SK-N-SH (cell line): ENCODE results near the gene FBN1. TPM values are rescaled to one million over a fixed set of nuclear protein-coding genes. Genes with fewer than 3 reads are reported as not detected.

Source experiments
- CTCF ChIA-PET: fragments of 300-600, 350-600 bp; formaldehyde crosslinking; extraction: SDS; loops from one replicate; lab custom pipeline; 2021; lab: Yijun Ruan, JAX
- POLR2A ChIA-PET: fragments of 350-600 bp; sonication (Branson Sonifier 250); formaldehyde crosslinking; extraction: SDS; loops from one replicate; lab custom pipeline; 2020; ENCODE audit warnings: antibody characterized with exemption, inconsistent platforms; lab: Yijun Ruan, JAX
- DNase-seq: peaks from one replicate; pipeline ENCODE4 v3.0.0; 2012
- H2AFZ ChIP-seq: fragments of 200-600 bp; sonication (generic); 2 replicates; pipeline ENCODE4 v1.8.1; 2016; ENCODE audit warnings: antibody characterized with exemption, mild to moderate bottlenecking, low read depth
- H3F3A ChIP-seq: fragments of 200-600 bp; sonication (generic); replicated peaks from 2 replicates; pipeline ENCODE3; 2016; ENCODE audit warnings: antibody characterized with exemption, mild to moderate bottlenecking; ENCODE audit not compliant: insufficient read depth
- H3K27ac ChIP-seq, 2 experiments: fragments of 200-500 bp in 1 of 2; fragments of 200-600 bp in 1 of 2; sonication (Bioruptor generic) in 1 of 2; sonication (generic), shearing (Covaris generic) in 1 of 2; 2 replicates each; pipeline versions ENCODE4 v1.5.1 to v1.6.1; 2014 to 2016; ENCODE audit warnings: low read depth in 2 of 2, inconsistent platforms in 1 of 2, low read length in 1 of 2, mild to moderate bottlenecking in 1 of 2, mixed read lengths in 1 of 2
- H3K27me3 ChIP-seq: fragments of 200-600 bp; sonication (generic), shearing (Covaris generic); 2 replicates; pipeline ENCODE4 v1.6.1; 2016; ENCODE audit warnings: mixed run types; ENCODE audit not compliant: insufficient read depth
- H3K36me3 ChIP-seq, 2 experiments: fragments of 200-500 bp in 1 of 2; fragments of 200-600 bp in 1 of 2; sonication (Bioruptor generic) in 1 of 2; sonication (generic) in 1 of 2; replicated peaks in 1 of 2; 2 replicates each; pipeline versions ENCODE3 to v1.5.1; 2014 to 2016; ENCODE audit warnings: low read length in 1 of 2, mild to moderate bottlenecking in 1 of 2; ENCODE audit not compliant: insufficient read depth in 2 of 2, control insufficient read depth in 1 of 2
- H3K4me1 ChIP-seq, 2 experiments: fragments of 200-500 bp in 1 of 2; fragments of 200-600 bp in 1 of 2; sonication (Bioruptor generic) in 1 of 2; sonication (generic), shearing (Covaris generic) in 1 of 2; 2 replicates each; pipeline versions ENCODE4 v1.5.1 to v1.6.1; 2014 to 2016; ENCODE audit warnings: low read depth in 1 of 2, low read length in 1 of 2, mixed run types in 1 of 2; ENCODE audit not compliant: insufficient read depth in 2 of 2, control insufficient read depth in 1 of 2
- H3K4me2 ChIP-seq: fragments of 200-600 bp; sonication (generic), shearing (Covaris generic); 2 replicates; pipeline ENCODE4 v1.6.1; 2017; ENCODE audit warnings: mixed run types
- H3K4me3 ChIP-seq, 2 experiments: fragments of 200-500 bp in 1 of 2; fragments of 200-600 bp in 1 of 2; sonication (Bioruptor generic) in 1 of 2; sonication (generic), shearing (Covaris generic) in 1 of 2; 2 replicates each; pipeline versions ENCODE4 v1.5.1 to v1.8.1; 2014 to 2016; ENCODE audit warnings: low read depth in 2 of 2, inconsistent platforms in 1 of 2, low read length in 1 of 2, mild to moderate bottlenecking in 1 of 2, mixed read lengths in 1 of 2, moderate library complexity in 1 of 2
- H3K79me2 ChIP-seq: fragments of 200-600 bp; sonication (generic); 2 replicates; pipeline ENCODE4 v1.8.1; 2017; ENCODE audit warnings: mild to moderate bottlenecking; ENCODE audit not compliant: insufficient read depth
- H3K9ac ChIP-seq: fragments of 200-600 bp; sonication (generic); 2 replicates; pipeline ENCODE4 v1.6.1; 2017; ENCODE audit warnings: mixed run types
- H3K9me2 ChIP-seq: fragments of 200-600 bp; sonication (generic); 2 replicates; pipeline ENCODE4 v1.6.1; 2017; ENCODE audit warnings: mixed run types
- H3K9me3 ChIP-seq: fragments of 200-600 bp; sonication (generic); 2 replicates; pipeline ENCODE4 v1.6.1; 2017; ENCODE audit warnings: mixed run types, mild to moderate bottlenecking, moderate library complexity
- H4K20me1 ChIP-seq: fragments of 200-600 bp; sonication (generic); 2 replicates; pipeline ENCODE4 v1.6.1; 2017; ENCODE audit warnings: mild to moderate bottlenecking, mixed run types; ENCODE audit not compliant: insufficient read depth
- CHD2 ChIP-seq: fragments of 150-350 bp; IDR thresholded peaks from 2 replicates; pipeline ENCODE4 v1.6.1; 2018; ENCODE audit warnings: low read length; ENCODE audit not compliant: partially characterized antibody
- EP300 ChIP-seq, 2 experiments: IDR thresholded peaks; 2 replicates each; pipeline versions ENCODE4 v1.4.0 to v1.6.1; 2012; ENCODE audit warnings: borderline replicate concordance in 1 of 2, low read depth in 1 of 2, low read length in 1 of 2
- EZH2phosphoT487 ChIP-seq: fragments of 200-600 bp; sonication (generic); IDR thresholded peaks from 2 replicates; pipeline ENCODE4 v1.6.1; 2017; ENCODE audit warnings: low read depth, mixed run types, mild to moderate bottlenecking, antibody characterized with exemption, moderate library complexity, borderline replicate concordance
- FOSL2 ChIP-seq: IDR thresholded peaks from 2 replicates; pipeline ENCODE4 v1.4.0; 2012; ENCODE audit warnings: low read depth, mild to moderate bottlenecking, moderate library complexity, borderline replicate concordance
- FOXM1 ChIP-seq: IDR thresholded peaks from 2 replicates; pipeline ENCODE4 v1.4.0; 2012; ENCODE audit warnings: low read depth, mild to moderate bottlenecking
- GABPA ChIP-seq: IDR thresholded peaks from 2 replicates; pipeline ENCODE4 v1.4.0; 2012; ENCODE audit warnings: low read depth, mild to moderate bottlenecking
- MEF2A ChIP-seq: IDR thresholded peaks from 2 replicates; pipeline ENCODE4 v1.4.0; 2012; ENCODE audit warnings: low read depth, borderline replicate concordance
- NFIC ChIP-seq: IDR thresholded peaks from 2 replicates; pipeline ENCODE4 v1.4.0; 2012; ENCODE audit warnings: borderline replicate concordance
- POLR2AphosphoS5 ChIP-seq: IDR thresholded peaks from 2 replicates; pipeline ENCODE4 v1.6.1; 2012; ENCODE audit warnings: low read depth, low read length
- RXRA ChIP-seq: IDR thresholded peaks from 2 replicates; pipeline ENCODE4 v1.4.0; 2012; ENCODE audit warnings: low read depth, mild to moderate bottlenecking, borderline replicate concordance
- SMC3 ChIP-seq: IDR thresholded peaks from 2 replicates; pipeline ENCODE4 v1.6.1; 2012; ENCODE audit warnings: low read depth, low read length, improper control_type of control experiment
- TCF12 ChIP-seq: IDR thresholded peaks from 2 replicates; pipeline ENCODE4 v1.4.0; 2012
- YY1 ChIP-seq: IDR thresholded peaks from 2 replicates; pipeline ENCODE4 v1.4.0; 2012; ENCODE audit warnings: low read depth, mild to moderate bottlenecking
- WGBS: methylation state at CpG from one replicate; pipeline ENCODE4 v1.1.6; 2017; ENCODE audit warnings: low lambda C conversion rate; 5-methylcytosine and 5-hydroxymethylcytosine counted together
- polyA plus RNA-seq, 3 experiments: library from polyadenylated mRNA; depleted of rRNA; stranded (reverse); fragments of >200 nt; gene quantifications; 2 replicates each; pipeline ENCODE4 v1.2.3, GENCODE V29; 2012
- TF ChIP-seq, protein P1 (sequence below): fragments of 150-350 bp; IDR thresholded peaks from 2 replicates; pipeline ENCODE4 v1.6.1; 2017; ENCODE audit warnings: antibody characterized with exemption, low read length, low read depth, borderline replicate concordance
- TF ChIP-seq, protein P2 (sequence below): IDR thresholded peaks from 2 replicates; pipeline ENCODE4; 2012
- TF ChIP-seq, protein P3 (sequence below): fragments of 200-600 bp; sonication (generic); IDR thresholded peaks from 2 replicates; pipeline ENCODE4 v1.6.1; 2017; ENCODE audit warnings: antibody characterized with exemption, mild to moderate bottlenecking, moderate library complexity

Gene FBN1
- polyA plus RNA-seq, 1 of the 3 experiments (the other 2 are of a cell fraction) = 248 TPM

DNA sequence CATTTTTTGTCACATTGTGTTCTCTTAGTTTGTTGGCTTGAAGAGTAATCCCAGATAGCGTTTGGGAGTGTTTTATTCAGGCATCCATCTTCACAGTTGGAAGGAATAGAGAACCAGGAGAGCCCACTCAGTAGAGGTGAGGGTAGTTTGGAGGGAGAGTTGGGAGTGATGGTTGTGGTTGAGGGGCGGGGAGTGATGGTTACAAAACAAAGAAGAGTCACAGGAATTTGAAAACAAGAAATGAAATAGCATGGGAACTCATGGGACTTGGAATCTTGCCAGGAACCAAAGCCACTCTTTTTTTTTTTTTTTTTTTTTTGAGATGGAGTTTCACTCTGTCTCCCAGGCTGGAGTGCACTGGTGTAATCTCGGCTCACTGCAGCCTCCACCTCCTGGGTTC, 278.0 kb downstream of the FBN1 start:
- Histone ChIP-seq H2AFZ (no peak overlapping the region), H3K4me3 (no peak overlapping the region), H3F3A (no peaks in the 10 kb centered on the region), H3K4me2 (no peak overlapping the region), H3K79me2 (no peaks in the 10 kb centered on the region), H3K9me2 (no peaks in the 10 kb centered on the region), H4K20me1 (no peaks in the 10 kb centered on the region), H3K27ac (no peak overlapping the region), H3K4me1 (no peaks in the 10 kb centered on the region; a peak in 1 of 4 replicates), H3K9me3 (no peaks in the 10 kb centered on the region), H3K9ac (no peak overlapping the region), H3K27me3 (no peaks in the 10 kb centered on the region), H3K36me3 (no peaks in the 10 kb centered on the region)
- DNase-seq = no peak
- ChIA-PET CTCF (interaction anchor here (1.5 kb wide), 1 partner anchor 9 kb away, joined by 7 read pairs; no protein-coding TSS in a partner anchor), POLR2A (no interaction called here)
- WGBS = 72% methylated on average over 3 of the region's 3 CpGs
- TF ChIP-seq GABPA = no peak
- TF ChIP-seq CHD2 = no peak
- no peak for TF ChIP-seq FOXM1
- no peak for TF ChIP-seq POLR2AphosphoS5
- TF ChIP-seq NFIC = no peak
- no peak for TF ChIP-seq TCF12
- no peak for TF ChIP-seq FOSL2
- TF ChIP-seq EP300 (IDR thresholded peaks at IDR 0.05; ENCODE audit: borderline replicate concordance in 1 of 2, low read depth in 1 of 2, low read length in 1 of 2) = no peak
- TF ChIP-seq YY1 = no peak
- TF ChIP-seq, protein P1, sequence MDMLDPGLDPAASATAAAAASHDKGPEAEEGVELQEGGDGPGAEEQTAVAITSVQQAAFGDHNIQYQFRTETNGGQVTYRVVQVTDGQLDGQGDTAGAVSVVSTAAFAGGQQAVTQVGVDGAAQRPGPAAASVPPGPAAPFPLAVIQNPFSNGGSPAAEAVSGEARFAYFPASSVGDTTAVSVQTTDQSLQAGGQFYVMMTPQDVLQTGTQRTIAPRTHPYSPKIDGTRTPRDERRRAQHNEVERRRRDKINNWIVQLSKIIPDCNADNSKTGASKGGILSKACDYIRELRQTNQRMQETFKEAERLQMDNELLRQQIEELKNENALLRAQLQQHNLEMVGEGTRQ = no peak
- no peak for TF ChIP-seq MEF2A
- TF ChIP-seq, protein P2, sequence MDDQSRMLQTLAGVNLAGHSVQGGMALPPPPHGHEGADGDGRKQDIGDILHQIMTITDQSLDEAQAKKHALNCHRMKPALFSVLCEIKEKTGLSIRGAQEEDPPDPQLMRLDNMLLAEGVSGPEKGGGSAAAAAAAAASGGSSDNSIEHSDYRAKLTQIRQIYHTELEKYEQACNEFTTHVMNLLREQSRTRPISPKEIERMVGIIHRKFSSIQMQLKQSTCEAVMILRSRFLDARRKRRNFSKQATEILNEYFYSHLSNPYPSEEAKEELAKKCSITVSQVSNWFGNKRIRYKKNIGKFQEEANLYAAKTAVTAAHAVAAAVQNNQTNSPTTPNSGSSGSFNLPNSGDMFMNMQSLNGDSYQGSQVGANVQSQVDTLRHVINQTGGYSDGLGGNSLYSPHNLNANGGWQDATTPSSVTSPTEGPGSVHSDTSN = no peak
- no peak for TF ChIP-seq SMC3
- TF ChIP-seq, protein P3, sequence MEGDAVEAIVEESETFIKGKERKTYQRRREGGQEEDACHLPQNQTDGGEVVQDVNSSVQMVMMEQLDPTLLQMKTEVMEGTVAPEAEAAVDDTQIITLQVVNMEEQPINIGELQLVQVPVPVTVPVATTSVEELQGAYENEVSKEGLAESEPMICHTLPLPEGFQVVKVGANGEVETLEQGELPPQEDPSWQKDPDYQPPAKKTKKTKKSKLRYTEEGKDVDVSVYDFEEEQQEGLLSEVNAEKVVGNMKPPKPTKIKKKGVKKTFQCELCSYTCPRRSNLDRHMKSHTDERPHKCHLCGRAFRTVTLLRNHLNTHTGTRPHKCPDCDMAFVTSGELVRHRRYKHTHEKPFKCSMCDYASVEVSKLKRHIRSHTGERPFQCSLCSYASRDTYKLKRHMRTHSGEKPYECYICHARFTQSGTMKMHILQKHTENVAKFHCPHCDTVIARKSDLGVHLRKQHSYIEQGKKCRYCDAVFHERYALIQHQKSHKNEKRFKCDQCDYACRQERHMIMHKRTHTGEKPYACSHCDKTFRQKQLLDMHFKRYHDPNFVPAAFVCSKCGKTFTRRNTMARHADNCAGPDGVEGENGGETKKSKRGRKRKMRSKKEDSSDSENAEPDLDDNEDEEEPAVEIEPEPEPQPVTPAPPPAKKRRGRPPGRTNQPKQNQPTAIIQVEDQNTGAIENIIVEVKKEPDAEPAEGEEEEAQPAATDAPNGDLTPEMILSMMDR = no peak
- no peak for TF ChIP-seq RXRA
- TF ChIP-seq EZH2phosphoT487 = no peak
